ENCODE measurements around the gene RPL31.

- TF ChIP-seq CTCF (IDR thresholded peaks at IDR 0.05; ENCODE audit: low read depth, low read length), result no peak
- no peak for TF ChIP-seq POLR2A (IDR thresholded peaks at IDR 0.05; ENCODE audit: extremely low read depth, insufficient read length)
- no peak for TF ChIP-seq MAX (IDR thresholded peaks at IDR 0.05; ENCODE audit: low read depth, low read length)
- no peak for TF ChIP-seq MYC (IDR thresholded peaks at IDR 0.05; ENCODE audit: low read depth, low read length)
Observed at GRCh38 chr2:101040072-101040471, 38.0 kb downstream of the RPL31 start.
